KMS-11 (cell line): ENCODE data around the gene MT1G.

Source experiments
- H2AFZ ChIP-seq: fragments of 200-600 bp; sonication (generic); 2 replicates; pipeline ENCODE4 v1.6.1; 2016; ENCODE audit warnings: antibody characterized with exemption, mixed run types, low read depth
- H3K27ac ChIP-seq: fragments of 200-600 bp; sonication (generic); 2 replicates; pipeline ENCODE4 v1.6.1; 2016; ENCODE audit warnings: mild to moderate bottlenecking, mixed run types
- H3K27me3 ChIP-seq: fragments of 200-600 bp; sonication (generic); 2 replicates; pipeline ENCODE4 v1.6.1; 2017; ENCODE audit warnings: mild to moderate bottlenecking, low read depth, mixed run types, moderate library complexity; ENCODE audit not compliant: insufficient read depth
- H3K36me3 ChIP-seq: fragments of 200-600 bp; sonication (generic); 2 replicates; pipeline ENCODE4 v1.6.1; 2017; ENCODE audit warnings: mild to moderate bottlenecking, mixed run types; ENCODE audit not compliant: insufficient read depth
- H3K4me1 ChIP-seq: fragments of 200-600 bp; sonication (generic); 2 replicates; pipeline ENCODE4 v1.6.1; 2016; ENCODE audit warnings: mild to moderate bottlenecking, low read depth, mixed run types; ENCODE audit not compliant: poor library complexity, severe bottlenecking
- H3K4me2 ChIP-seq: fragments of 200-600 bp; sonication (generic); 2 replicates; pipeline ENCODE4 v1.7.0; 2016; ENCODE audit warnings: mild to moderate bottlenecking, mixed run types
- H3K4me3 ChIP-seq: fragments of 200-600 bp; sonication (generic); IDR thresholded peaks from 2 replicates; pipeline ENCODE4 v1.6.1; 2017; ENCODE audit warnings: low read depth, low read length, mixed read lengths; ENCODE audit not compliant: insufficient read depth
- H3K79me2 ChIP-seq: fragments of 200-600 bp; sonication (generic); 2 replicates; pipeline ENCODE4 v1.6.1; 2016; ENCODE audit warnings: low read depth, mixed run types; ENCODE audit not compliant: insufficient read depth
- H3K9ac ChIP-seq: fragments of 200-600 bp; sonication (generic); 2 replicates; pipeline ENCODE4 v1.6.1; 2016; ENCODE audit warnings: mild to moderate bottlenecking, mixed run types
- H4K20me1 ChIP-seq: fragments of 200-600 bp; sonication (generic); 2 replicates; pipeline ENCODE4 v1.6.1; 2016; ENCODE audit warnings: mild to moderate bottlenecking, mixed run types; ENCODE audit not compliant: insufficient read depth
- TF ChIP-seq, protein P1 (sequence below): fragments of 200-600 bp; sonication (generic); conservative IDR thresholded peaks from 2 replicates; pipeline ENCODE4 v1.6.1; 2017; ENCODE audit warnings: low read depth, mild to moderate bottlenecking, antibody characterized with exemption, low read length, moderate library complexity, mixed read lengths

The MT1G gene

DNA sequence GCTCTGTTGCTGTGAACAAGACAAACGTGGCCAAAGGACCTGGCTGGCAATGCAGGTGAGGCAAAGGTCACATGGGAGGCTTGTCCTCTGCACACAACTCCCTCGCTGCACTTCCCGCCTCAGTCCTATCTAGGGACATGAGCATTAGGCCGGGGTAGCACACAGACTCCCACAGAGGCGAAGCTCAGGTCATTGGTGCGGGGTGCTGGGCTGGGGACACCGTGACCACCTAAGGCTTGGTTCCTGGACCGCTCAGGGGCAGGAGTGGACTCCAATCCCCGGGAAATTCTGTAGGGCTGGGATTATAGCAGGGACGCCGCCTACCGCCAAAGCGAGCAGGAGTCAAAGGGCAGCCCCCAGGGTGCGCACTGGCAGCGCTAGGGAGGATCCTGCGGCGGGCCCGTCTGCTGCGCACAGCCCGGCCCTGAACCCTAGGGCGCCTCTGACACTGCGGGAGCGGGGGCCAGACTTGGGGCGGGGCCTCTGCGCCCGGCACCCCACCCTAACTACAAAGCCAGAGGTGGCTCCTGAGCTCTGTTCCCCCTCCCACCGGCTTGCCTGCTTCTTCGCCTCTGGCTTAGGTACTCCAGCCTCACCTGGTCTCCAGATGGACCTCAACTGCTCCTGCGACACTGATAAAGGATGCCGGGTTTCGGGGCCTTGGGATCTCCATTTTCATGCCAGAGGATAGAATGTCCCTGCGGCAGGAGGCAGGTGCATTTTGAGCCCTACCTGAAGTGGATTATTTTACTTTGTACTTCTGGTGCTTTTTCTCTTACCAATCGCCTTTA is 20.0 kb downstream of the MT1G start:
- Histone ChIP-seq H4K20me1 (no peaks in the 10 kb centered on the region), H3K4me1 (peaks cover 7% of the 10 kb centered on the region), H3K27ac (no peak overlapping the region), H3K4me2 (no peak overlapping the region), H3K4me3 (no peak overlapping the region), H3K9ac (no peak overlapping the region), H2AFZ (no peak overlapping the region), H3K79me2 (no peaks in the 10 kb centered on the region), H3K27me3 (no peaks in the 10 kb centered on the region), H3K36me3 (no peaks in the 10 kb centered on the region)
- TF ChIP-seq, protein P1, sequence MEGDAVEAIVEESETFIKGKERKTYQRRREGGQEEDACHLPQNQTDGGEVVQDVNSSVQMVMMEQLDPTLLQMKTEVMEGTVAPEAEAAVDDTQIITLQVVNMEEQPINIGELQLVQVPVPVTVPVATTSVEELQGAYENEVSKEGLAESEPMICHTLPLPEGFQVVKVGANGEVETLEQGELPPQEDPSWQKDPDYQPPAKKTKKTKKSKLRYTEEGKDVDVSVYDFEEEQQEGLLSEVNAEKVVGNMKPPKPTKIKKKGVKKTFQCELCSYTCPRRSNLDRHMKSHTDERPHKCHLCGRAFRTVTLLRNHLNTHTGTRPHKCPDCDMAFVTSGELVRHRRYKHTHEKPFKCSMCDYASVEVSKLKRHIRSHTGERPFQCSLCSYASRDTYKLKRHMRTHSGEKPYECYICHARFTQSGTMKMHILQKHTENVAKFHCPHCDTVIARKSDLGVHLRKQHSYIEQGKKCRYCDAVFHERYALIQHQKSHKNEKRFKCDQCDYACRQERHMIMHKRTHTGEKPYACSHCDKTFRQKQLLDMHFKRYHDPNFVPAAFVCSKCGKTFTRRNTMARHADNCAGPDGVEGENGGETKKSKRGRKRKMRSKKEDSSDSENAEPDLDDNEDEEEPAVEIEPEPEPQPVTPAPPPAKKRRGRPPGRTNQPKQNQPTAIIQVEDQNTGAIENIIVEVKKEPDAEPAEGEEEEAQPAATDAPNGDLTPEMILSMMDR = no peak

DNA sequence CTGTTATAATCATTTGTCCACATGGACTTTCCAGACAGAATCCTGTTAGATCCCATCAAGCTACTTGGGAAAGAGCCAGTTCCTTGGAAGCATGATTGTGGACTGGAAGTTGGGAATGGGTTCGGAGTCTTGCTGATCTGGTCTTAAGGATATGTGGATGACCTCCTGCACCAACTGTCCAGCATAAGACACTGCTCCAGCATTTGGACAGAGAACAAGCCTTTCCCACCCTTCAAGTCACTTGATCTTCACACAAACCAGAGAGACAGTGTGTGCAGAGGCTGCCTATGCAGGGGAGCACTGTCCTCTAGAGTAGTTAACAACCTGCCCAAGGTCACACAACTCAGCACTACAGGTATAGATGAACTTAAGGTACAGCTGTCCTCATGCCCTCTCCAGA is 22.0 kb downstream of the MT1G start:
- Histone ChIP-seq H3K79me2 (no peaks in the 10 kb centered on the region), H3K9ac (no peak overlapping the region), H3K27ac (no peak overlapping the region), H3K27me3 (no peaks in the 10 kb centered on the region), H2AFZ (no peak overlapping the region), H4K20me1 (no peaks in the 10 kb centered on the region), H3K4me3 (no peak overlapping the region), H3K4me1 (peaks cover 7% of the 10 kb centered on the region), H3K36me3 (no peaks in the 10 kb centered on the region), H3K4me2 (no peak overlapping the region)
- TF ChIP-seq, protein P1 = no peak

DNA sequence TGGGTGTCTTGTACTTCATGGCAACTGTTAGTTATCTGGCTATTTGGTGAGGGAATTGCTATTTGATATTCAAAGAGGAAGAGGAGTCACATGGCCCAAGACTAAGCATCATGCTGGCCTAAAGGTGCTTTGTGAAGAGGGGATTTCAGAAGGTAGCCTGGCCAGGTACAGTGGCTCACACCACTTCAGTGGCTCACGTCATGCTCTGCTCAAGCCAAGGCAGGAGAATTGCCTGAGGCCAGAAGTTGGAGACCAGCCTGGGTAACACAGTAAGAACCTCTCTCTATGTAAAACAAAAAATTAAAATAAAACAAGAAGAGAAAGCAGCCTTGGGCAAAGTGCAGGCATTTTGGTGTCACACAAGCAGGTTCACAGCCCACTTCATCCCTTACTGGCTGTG is 22.6 kb downstream of the MT1G start:
- Histone ChIP-seq H4K20me1 (no peaks in the 10 kb centered on the region), H3K27ac (no peak overlapping the region), H3K4me2 (no peak overlapping the region), H3K36me3 (no peaks in the 10 kb centered on the region), H3K4me1 (peaks cover 7% of the 10 kb centered on the region), H3K27me3 (no peaks in the 10 kb centered on the region), H3K79me2 (no peaks in the 10 kb centered on the region), H3K9ac (no peak overlapping the region), H2AFZ (no peak overlapping the region), H3K4me3 (no peak overlapping the region)
- TF ChIP-seq, protein P1 = no peak

DNA sequence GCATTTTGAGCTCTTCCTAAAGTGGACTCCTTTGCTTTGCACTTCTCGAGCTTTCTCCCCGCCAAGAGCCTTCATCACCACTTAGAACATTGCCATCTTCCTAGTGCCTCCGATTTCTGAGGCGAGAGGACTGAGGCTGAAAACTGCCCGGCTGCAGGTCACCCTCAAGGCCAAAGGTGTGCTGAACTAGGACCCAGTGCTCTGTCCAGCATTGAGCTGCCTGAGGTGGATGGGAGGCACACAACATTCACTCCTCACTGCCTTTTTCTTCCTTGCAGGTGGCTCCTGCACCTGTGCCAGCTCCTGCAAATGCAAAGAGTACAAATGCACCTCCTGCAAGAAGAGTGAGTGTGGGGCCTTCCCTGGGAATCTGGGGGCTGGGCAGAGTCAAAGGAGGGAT is 24.0 kb downstream of the MT1G start:
- Histone ChIP-seq H3K4me2 (peak overlapping the region; percentile 57; the same call in 1 of the 2 replicates), H3K36me3 (no peaks in the 10 kb centered on the region), H3K27ac (no peak overlapping the region), H3K4me1 (peaks cover 7% of the 10 kb centered on the region), H3K27me3 (no peaks in the 10 kb centered on the region), H3K9ac (no peak overlapping the region), H4K20me1 (no peaks in the 10 kb centered on the region), H2AFZ (peak overlapping the region; percentile 68), H3K79me2 (no peaks in the 10 kb centered on the region), H3K4me3 (no peak overlapping the region)
- TF ChIP-seq, protein P1 = 0 out of 2 replicates have a peak, but pooled peaks have one; percentile 8
